MM.1S (cell line): Measurements from ENCODE around the gene CCR2.

Experiments
- DNase-seq: peaks from one replicate; pipeline ENCODE4 v3.0.0-alpha.2; 2015
- H2AFZ ChIP-seq: fragments of 300-600 bp; sonication (generic); 2 replicates; pipeline ENCODE4 v1.6.0; 2016; ENCODE audit warnings: antibody characterized with exemption, low read length
- H3F3A ChIP-seq: fragments of 300-600 bp; sonication (generic); 2 replicates; pipeline ENCODE4 v1.6.1; 2016; ENCODE audit warnings: mild to moderate bottlenecking, antibody characterized with exemption, low read length, moderate library complexity, mixed read lengths; ENCODE audit not compliant: insufficient read depth
- H3K27ac ChIP-seq: fragments of 300-600 bp; sonication (generic); 2 replicates; pipeline ENCODE4 v1.5.1; 2016; ENCODE audit warnings: mild to moderate bottlenecking, low read length
- H3K27me3 ChIP-seq: fragments of 300-600 bp; sonication (generic); replicated peaks from 2 replicates; pipeline ENCODE4 v1.6.0; 2016; ENCODE audit warnings: low read length; ENCODE audit not compliant: insufficient read depth
- H3K36me3 ChIP-seq: fragments of 300-600 bp; sonication (generic); replicated peaks from 2 replicates; pipeline ENCODE4 v1.6.1; 2016; ENCODE audit warnings: mild to moderate bottlenecking, low read length, mixed read lengths; ENCODE audit not compliant: insufficient read depth
- H3K4me1 ChIP-seq: fragments of 300-600 bp; sonication (generic); 2 replicates; pipeline ENCODE4 v1.6.1; 2016; ENCODE audit warnings: low read length, mixed read lengths
- H3K4me2 ChIP-seq: fragments of 300-600 bp; sonication (generic); 2 replicates; pipeline ENCODE4 v1.6.0; 2016; ENCODE audit warnings: low read depth, low read length
- H3K4me3 ChIP-seq: fragments of 300-600 bp; sonication (generic); 2 replicates; pipeline ENCODE4 v1.5.1; 2016; ENCODE audit warnings: low read length, mixed read lengths
- H3K79me2 ChIP-seq: fragments of 300-600 bp; sonication (generic); 2 replicates; pipeline ENCODE4 v1.6.1; 2016; ENCODE audit warnings: mixed run types, low read length, mixed read lengths
- H3K9ac ChIP-seq: fragments of 300-600 bp; sonication (generic); 2 replicates; pipeline ENCODE4 v1.6.1; 2016; ENCODE audit warnings: low read length, mixed read lengths
- H3K9me2 ChIP-seq: fragments of 300-600 bp; sonication (generic); replicated peaks from 2 replicates; pipeline ENCODE4 v1.6.1; 2016; ENCODE audit warnings: mild to moderate bottlenecking, low read length, mixed read lengths; ENCODE audit not compliant: insufficient read depth
- H3K9me3 ChIP-seq: fragments of 300-600 bp; sonication (generic); replicated peaks from 2 replicates; pipeline ENCODE4 v1.6.1; 2016; ENCODE audit warnings: mild to moderate bottlenecking, low read length, mixed read lengths; ENCODE audit not compliant: insufficient read depth
- H4K20me1 ChIP-seq: fragments of 300-600 bp; sonication (generic); 2 replicates; pipeline ENCODE4 v1.6.1; 2016; ENCODE audit warnings: mild to moderate bottlenecking, low read length, moderate library complexity, mixed read lengths; ENCODE audit not compliant: insufficient read depth
- CTCF ChIP-seq: fragments of 300-600 bp; sonication (generic); IDR thresholded peaks from 2 replicates; pipeline ENCODE4 v1.5.1; 2016; ENCODE audit warnings: antibody characterized with exemption, low read length, mixed read lengths
- EZH2 ChIP-seq: fragments of 300-600 bp; sonication (generic); optimal IDR thresholded peaks from 2 replicates; pipeline ENCODE3; 2017; ENCODE audit warnings: low read depth, mild to moderate bottlenecking, antibody characterized with exemption, low read length, mixed read lengths
- EZH2phosphoT487 ChIP-seq: fragments of 300-600 bp; sonication (generic); IDR thresholded peaks from 2 replicates; pipeline ENCODE4 v1.6.1; 2018; ENCODE audit warnings: antibody characterized with exemption, low read length

Gene CCR2

DNA sequence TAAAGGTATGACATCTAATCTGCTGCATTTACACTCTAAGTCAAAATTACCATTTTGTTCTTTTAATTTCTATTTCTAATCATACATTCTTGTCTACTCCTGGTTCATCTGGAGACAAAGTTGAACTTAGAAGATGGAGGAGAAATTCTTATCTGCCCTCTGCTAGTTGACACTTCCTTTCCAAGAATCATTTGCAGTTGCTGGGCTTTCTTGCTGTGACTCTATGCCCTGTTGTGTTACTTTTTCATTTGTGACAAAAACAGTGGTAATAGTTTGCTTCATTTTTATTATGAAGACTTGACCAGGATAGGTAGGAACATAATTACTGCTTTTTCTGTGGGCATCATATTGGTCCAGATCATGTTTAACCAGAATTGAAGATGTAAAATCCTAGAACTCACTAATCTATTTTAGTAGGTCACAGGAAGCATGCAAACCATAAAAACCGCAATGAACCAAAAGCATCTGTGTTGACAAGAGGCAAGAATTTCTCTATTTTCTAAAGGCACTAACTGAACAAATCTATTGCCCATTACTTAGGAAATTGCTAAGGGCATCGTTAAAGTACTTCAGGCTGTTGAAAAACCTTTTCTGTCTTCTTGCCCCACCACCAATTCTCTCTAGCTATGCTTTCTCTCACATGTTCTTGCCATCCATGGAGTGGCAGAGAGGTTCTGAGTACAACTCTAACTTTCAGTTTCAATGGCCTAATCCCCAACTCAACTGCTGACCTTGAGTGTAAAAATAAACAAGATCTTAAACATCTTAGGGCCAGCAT lies 4.2 kb upstream of the CCR2 start:
- Histone ChIP-seq H3K4me1 (peaks cover 71% of the 10 kb centered on the region), H3K4me3 (peak overlapping the region; percentile 16; the same call in 1 of the 2 replicates), H3K79me2 (peaks cover 6% of the 10 kb centered on the region; the same call in 1 of the 2 replicates), H3K27ac (peak overlapping the region; percentile 99), H3K9ac (peak overlapping the region; percentile 83), H3F3A (peaks cover 43% of the 10 kb centered on the region), H3K36me3 (no peaks in the 10 kb centered on the region), H4K20me1 (no peaks in the 10 kb centered on the region), H3K4me2 (peak overlapping the region; percentile 97), H3K9me2 (no peaks in the 10 kb centered on the region), H3K9me3 (no peaks in the 10 kb centered on the region), H3K27me3 (no peaks in the 10 kb centered on the region), H2AFZ (0 out of 2 replicates have a peak overlapping the region, but pooled peaks have one; percentile 45)
- DNase-seq: no peak
- TF ChIP-seq EZH2: no peak

- peak overlapping the region; percentile 97 for H3K4me2 ChIP-seq
- H3K79me2 ChIP-seq: peaks cover 9% of the 10 kb centered on the region; the same call in 1 of the 2 replicates
- peak overlapping the region; percentile 28 for H3K4me3 ChIP-seq
- H4K20me1 ChIP-seq: no peaks in the 10 kb centered on the region
- H3K27ac ChIP-seq: peak overlapping the region; percentile 99
- H3K36me3 ChIP-seq: no peaks in the 10 kb centered on the region
- peaks cover 43% of the 10 kb centered on the region for H3F3A ChIP-seq
- H3K9me3 ChIP-seq: no peaks in the 10 kb centered on the region
- peak overlapping the region; percentile 83 for H3K9ac ChIP-seq
- peaks cover 76% of the 10 kb centered on the region for H3K4me1 ChIP-seq
- H2AFZ ChIP-seq: no peak overlapping the region
- TF ChIP-seq CTCF (no peak), EZH2 (no peak), EZH2phosphoT487 (no peak)
- no peaks in the 10 kb centered on the region for H3K27me3 ChIP-seq
- H3K9me2 ChIP-seq: no peaks in the 10 kb centered on the region
- peak; percentile 97 for DNase-seq
These were observed 3.7 kb upstream of the CCR2 start for GRCh38 chr3:46350262-46350565.

GRCh38 chr3:46351646-46352045 lies 2.3 kb upstream of the CCR2 start:
- 0 out of 2 replicates have a peak overlapping the region, but pooled peaks have one; percentile 83 for H3K9ac ChIP-seq
- TF ChIP-seq EZH2: no peak
- TF ChIP-seq EZH2phosphoT487: no peak
- TF ChIP-seq CTCF: no peak
- H3F3A ChIP-seq: peaks cover 43% of the 10 kb centered on the region
- peaks cover 17% of the 10 kb centered on the region; the same call in 1 of the 2 replicates for H3K79me2 ChIP-seq
- H3K27me3 ChIP-seq: no peaks in the 10 kb centered on the region
- H3K4me3 ChIP-seq: no peak overlapping the region
- no peaks in the 10 kb centered on the region for H3K9me2 ChIP-seq
- peak overlapping the region; percentile 97 for H3K4me2 ChIP-seq
- peaks cover 85% of the 10 kb centered on the region for H3K4me1 ChIP-seq
- H3K9me3 ChIP-seq: no peaks in the 10 kb centered on the region
- no peaks in the 10 kb centered on the region for H4K20me1 ChIP-seq
- peak overlapping the region; percentile 99 for H3K27ac ChIP-seq
- DNase-seq: no peak
- peak overlapping the region; percentile 28; the same call in 1 of the 2 replicates for H2AFZ ChIP-seq
- no peaks in the 10 kb centered on the region for H3K36me3 ChIP-seq

GRCh38 chr3:46353090-46353489 lies 821 bp upstream of the CCR2 start:
- Histone ChIP-seq H3K36me3 (no peaks in the 10 kb centered on the region), H2AFZ (no peak overlapping the region), H4K20me1 (no peaks in the 10 kb centered on the region), H3K27me3 (no peaks in the 10 kb centered on the region), H3K27ac (no peak overlapping the region; the same call in 1 of the 2 replicates), H3K9ac (no peak overlapping the region), H3K9me2 (no peaks in the 10 kb centered on the region), H3K4me3 (no peak overlapping the region), H3K4me1 (peaks cover 79% of the 10 kb centered on the region), H3F3A (peaks cover 43% of the 10 kb centered on the region), H3K79me2 (peaks cover 17% of the 10 kb centered on the region; the same call in 1 of the 2 replicates), H3K9me3 (no peaks in the 10 kb centered on the region), H3K4me2 (no peak overlapping the region)
- TF ChIP-seq EZH2phosphoT487: no peak
- TF ChIP-seq CTCF: no peak
- TF ChIP-seq EZH2: no peak
- no peak for DNase-seq
